GM21390 (cell line): Measurements from ENCODE around the gene ATP6V0E1.
"Not testable (repeated sequence)": the region's sequence is repeated elsewhere in the genome, so short reads cannot be mapped to it uniquely, and the experiment has no call there.

Experiments
- ATAC-seq: cut with Tn5 transposase; IDR thresholded peaks from one replicate; pipeline ENCODE4 v1.9.1; 2021; ENCODE audit not compliant: unreplicated experiment

ATP6V0E1 gene

GRCh38 chr5:173001229-173001841, 17.8 kb downstream of the ATP6V0E1 start:
- ATAC-seq: peak; percentile 86

- no peak for ATAC-seq
Observed at GRCh38 chr5:173003360-173003759, 19.8 kb downstream of the ATP6V0E1 start.

GRCh38 chr5:173004013-173004412, 20.4 kb downstream of the ATP6V0E1 start:
- no peak for ATAC-seq

- no peak for ATAC-seq
Observed at GRCh38 chr5:173004447-173004846, 20.9 kb downstream of the ATP6V0E1 start.

- no peak for ATAC-seq
Observed at GRCh38 chr5:173010021-173010420, 26.4 kb downstream of the ATP6V0E1 start.

- no peak for ATAC-seq
Observed at GRCh38 chr5:173010547-173011464, 27.2 kb downstream of the ATP6V0E1 start.

GRCh38 chr5:173011566-173011965, 28.0 kb downstream of the ATP6V0E1 start:
- no peak for ATAC-seq

GRCh38 chr5:173012882-173013281, 29.3 kb downstream of the ATP6V0E1 start:
- no peak for ATAC-seq

GRCh38 chr5:173014671-173015070, 31.1 kb downstream of the ATP6V0E1 start:
- ATAC-seq: no peak

- ATAC-seq: no peak
Observed at GRCh38 chr5:173015192-173015591, 31.6 kb downstream of the ATP6V0E1 start.

- no peak for ATAC-seq
Observed at GRCh38 chr5:173015598-173016455, 32.3 kb downstream of the ATP6V0E1 start.

- ATAC-seq: no peak
Observed at GRCh38 chr5:173016598-173017046, 33.1 kb downstream of the ATP6V0E1 start.

GRCh38 chr5:173017087-173017486, 33.5 kb downstream of the ATP6V0E1 start:
- ATAC-seq: not testable (repeated sequence)

GRCh38 chr5:173018358-173018757, 34.8 kb downstream of the ATP6V0E1 start:
- ATAC-seq: no peak

- ATAC-seq: no peak
Observed at GRCh38 chr5:173020154-173020581, 36.6 kb downstream of the ATP6V0E1 start.

GRCh38 chr5:173020643-173021042, 37.1 kb downstream of the ATP6V0E1 start:
- ATAC-seq: no peak

- no peak for ATAC-seq
Observed at GRCh38 chr5:173025651-173026050, 42.1 kb downstream of the ATP6V0E1 start.

GRCh38 chr5:173027905-173028304, 44.3 kb downstream of the ATP6V0E1 start:
- ATAC-seq: no peak

- no peak for ATAC-seq
Observed at GRCh38 chr5:173028811-173029327, 45.3 kb downstream of the ATP6V0E1 start.

GRCh38 chr5:173029499-173029921, 45.9 kb downstream of the ATP6V0E1 start:
- peak; percentile 48 for ATAC-seq

GRCh38 chr5:173032096-173032495, 48.5 kb downstream of the ATP6V0E1 start:
- not testable (repeated sequence) for ATAC-seq
